Mucosa of gallbladder (tissue), 1 donor: ENCODE measurements around the gene PHTF2. TPM values are rescaled to one million over a fixed set of nuclear protein-coding genes. Genes with fewer than 3 reads are reported as not detected.

Experiments used
- DNase-seq: peaks from one replicate; pipeline ENCODE4 v3.0.0-alpha.2; 2020; ENCODE audit warnings: low spot score
- total RNA-seq: library from RNA; stranded (reverse); gene quantifications from one replicate; pipeline ENCODE4 v1.2.1, GENCODE V29; 2021
- donor health status: DM: no; HTN: no; CAD: no.

PHTF2 gene
- total RNA-seq, 1 donor from 2014 or later, result 11.3 TPM

DNA sequence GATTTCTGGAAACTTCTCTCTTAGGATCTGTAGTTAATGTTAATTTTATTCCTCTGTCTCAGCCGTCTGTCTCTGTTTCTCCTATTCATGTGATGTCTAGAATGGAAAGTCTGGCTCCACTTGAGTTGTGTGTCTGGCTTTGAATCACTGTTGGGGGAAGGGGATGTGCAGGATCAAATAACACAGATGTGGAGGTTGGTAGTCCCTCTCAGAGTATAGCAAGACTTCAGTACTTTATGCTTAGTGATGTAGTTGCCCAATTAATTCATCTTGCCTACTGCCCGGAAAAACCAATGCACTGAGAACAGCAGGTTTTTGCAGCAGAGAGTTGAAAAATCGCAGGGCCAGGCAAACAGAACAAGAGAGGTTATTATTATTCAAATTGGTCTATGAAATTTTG is 79.2 kb downstream of the PHTF2 start:
- DNase-seq, result no peak

DNA sequence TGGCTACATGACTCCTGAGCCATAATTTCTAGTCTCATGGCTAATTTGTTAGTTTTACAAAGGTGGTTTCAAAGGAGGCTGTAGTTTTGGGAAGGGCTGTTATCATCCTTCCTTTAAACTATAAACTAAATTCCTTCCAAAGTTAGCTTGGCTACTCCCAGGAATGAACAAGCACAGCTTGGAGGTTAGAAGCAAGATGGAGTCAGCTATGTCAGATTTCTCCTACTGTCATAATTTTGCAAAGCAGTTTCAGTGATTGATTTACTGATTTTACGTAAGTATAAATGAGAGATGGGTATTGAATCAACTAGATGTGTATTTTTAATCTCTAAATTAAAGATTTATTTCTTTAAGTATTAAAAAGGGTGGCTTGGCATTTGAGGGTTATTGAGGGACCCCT is 79.9 kb downstream of the PHTF2 start:
- no peak for DNase-seq

DNA sequence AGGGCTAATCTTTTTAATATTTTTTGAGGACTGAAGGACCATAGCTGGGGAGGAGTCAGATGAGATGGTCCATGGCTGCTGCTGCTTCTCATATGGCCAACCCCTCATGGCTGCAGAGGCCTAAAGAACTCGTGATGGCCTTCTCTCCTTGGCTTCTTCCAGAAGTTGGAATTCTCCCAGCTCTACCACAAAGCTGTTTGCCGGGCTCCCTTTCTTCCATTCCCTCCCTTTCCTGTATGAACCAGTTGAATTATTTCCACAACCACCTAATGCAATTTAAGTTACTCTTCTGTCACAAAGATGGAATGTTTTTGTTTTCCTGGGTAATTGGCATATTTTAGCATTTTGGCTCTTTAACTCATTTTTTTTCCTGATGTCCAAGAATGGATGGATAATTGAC is 80.7 kb downstream of the PHTF2 start:
- DNase-seq, result no peak

DNA sequence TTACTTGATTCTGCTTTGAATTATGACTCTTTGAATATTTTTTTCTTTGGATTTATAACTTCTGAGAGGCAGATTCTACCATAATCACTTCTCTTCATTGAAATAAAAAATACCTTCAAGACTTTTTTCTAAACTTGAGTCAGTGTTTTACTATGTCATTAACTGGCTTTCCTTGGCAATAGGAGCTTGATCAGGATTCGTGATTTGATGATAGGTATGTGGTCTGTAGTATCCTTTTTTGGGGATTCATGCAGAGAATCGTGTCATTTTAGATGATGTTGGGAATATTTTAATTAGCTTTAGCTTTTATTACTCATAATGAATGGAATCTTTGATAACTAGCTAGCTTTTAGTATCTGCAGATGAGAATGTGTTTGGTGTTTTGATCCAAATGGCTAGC is 83.3 kb downstream of the PHTF2 start:
- no peak for DNase-seq

DNA sequence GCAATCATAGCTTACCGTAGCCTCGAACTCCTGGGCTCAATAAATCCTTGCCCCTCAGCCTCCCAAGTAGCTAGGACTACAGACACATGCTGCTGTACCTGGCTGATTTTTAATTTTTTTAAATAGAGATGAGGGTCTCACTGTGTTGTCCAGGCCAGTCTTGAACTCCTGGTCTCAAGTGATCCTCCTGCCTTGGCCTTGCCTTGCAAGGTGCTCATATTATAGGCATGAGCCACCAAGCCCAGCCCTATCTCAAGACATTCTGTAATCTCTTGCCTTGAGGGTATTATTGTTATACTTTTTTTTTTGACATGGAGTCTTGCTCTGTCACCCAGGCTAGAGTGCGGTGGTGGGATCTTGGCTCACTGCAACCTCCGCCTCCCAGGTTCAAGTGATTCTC is 86.6 kb downstream of the PHTF2 start:
- no peak for DNase-seq

DNA sequence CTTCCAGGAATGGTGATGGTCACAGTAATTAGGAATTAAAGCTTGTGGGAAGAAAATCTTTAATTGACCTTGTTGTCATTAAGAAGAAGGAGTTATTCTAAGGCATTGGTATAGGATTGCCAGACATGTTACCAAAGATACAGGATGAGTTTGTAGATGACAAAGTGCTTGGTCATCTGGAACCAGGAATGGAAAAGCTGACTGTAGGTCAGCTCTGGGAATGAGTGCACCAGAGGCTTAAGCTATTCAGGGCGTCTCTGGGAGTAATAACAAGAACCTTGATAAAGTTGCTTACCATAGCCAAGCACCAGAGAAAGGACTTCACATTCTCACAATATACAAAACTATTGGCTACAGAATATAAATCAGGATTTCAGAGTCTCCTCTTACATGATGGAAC is 89.0 kb downstream of the PHTF2 start:
- no peak for DNase-seq

DNA sequence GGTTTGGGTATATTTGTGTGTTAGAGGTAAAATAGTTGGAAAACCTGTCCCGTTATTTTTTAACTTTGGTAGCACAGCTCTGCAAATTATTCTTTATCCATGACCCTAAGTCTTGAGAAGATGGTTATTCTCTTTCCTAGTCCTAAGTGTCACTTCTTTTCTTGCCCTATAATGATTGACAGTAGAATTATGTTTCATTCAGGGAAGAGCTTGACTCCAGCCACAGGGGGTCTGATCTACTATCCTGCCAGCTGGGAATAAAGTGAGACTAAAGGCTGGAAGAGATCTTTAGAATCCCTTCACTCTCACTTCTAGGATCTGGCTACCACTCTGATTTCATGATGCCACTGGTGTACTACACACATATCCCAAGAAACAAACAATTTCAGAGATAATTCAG is 90.4 kb downstream of the PHTF2 start:
- DNase-seq, result no peak

DNA sequence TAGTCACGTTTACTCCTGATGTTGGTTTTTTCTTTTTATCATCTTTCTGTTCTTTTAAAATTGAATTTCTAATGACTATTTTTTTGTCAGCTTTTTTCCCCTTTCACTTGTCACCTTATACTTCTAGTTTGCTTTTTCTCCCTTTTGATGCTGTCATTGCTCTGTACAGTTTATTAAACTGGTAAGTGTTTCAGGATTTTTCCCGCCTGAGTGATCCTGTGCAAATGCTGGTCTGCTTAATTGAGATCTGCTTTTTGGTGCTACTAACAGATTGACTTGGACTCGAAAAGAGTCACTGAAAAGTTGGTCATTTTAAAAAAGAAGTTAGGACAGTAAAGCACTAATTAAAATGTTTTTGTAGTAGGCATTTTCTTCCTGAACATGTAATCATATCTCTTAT is 95.2 kb downstream of the PHTF2 start:
- no peak for DNase-seq

DNA sequence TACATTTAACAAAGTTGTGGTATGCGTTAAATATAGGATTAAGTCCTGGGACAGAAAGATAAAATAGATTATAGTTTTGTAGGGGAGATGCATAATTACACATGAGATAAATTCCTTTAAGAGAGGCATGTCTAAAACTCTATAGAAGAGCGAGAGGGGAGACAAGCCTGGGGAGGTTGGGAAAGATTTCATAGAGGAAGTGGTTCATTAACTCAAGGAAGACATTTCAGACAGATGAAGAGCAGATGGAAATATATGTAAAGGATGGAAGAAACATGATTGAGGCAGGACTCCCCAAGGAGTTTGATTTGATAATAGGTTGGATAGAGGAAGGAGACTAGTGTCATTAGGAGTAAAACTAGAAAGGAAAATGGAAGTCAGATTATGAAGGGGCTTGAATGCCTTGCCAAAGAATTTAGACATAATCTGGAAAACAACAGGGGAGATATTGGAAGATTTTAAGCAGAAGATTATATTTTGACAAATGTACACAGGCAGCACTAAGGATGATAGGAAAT is 96.1 kb downstream of the PHTF2 start:
- DNase-seq, result no peak

DNA sequence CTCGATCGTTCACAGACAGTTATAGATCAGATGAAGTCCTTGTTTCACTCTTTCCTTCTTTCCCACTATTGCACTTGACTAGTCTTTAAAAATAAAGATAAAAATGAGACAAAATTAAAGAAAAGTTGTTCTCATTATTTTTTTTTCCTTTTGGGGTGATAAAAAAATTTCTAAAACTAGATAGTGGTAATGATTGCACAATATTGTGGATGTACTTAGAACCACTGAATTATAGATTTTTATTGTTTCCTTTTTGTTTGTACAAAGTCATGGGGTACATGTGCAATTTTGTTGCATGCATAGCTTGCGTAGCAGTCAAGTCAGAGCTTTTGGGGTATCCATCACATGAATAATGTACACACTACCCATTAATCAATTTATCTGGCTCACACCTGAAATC is 97.3 kb downstream of the PHTF2 start:
- DNase-seq, result no peak

DNA sequence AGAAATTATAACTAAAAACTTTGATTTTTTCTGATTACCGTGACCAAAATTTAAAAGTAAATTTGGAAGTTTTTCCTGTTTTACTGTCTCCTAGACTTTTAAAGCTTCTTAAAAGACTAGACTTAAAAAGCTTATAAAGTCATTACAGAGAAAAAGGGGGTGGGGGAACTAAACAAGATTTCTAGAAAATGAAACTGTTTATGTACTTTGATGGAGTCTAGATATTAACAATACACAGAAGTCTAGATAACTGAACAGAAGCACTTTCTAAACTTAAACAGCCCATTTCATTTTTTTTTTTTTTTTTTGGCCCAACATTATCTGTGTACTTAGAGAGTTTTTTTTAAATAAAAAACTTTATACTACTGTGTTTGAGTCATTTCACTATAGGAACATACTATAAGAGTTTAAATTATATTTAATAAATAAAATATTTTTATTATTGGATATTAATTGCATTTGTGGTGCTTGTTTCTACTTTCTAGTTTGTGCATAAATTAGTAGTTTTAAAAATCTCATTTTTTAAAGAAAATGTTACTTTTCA is 98.5 kb downstream of the PHTF2 start:
- no peak for DNase-seq

DNA sequence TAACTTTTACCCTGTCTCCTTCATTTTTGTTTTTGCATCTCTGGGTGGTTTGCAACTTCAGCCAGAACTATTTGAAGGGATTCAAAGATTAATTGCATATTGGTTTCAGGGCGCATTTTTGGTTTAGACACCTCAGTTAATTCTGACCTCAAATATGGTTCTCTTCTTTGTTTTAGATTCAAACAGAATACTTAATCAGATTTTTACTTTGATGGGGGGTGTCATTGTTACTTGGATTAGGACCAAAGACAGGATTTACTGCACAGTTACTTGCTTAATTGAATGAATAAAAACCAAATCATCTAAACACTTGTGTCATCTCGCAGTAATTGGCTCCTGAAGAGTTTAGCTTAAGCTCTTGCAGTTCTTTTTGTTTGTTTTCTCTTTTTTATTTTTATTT is 100.9 kb downstream of the PHTF2 start:
- no peak for DNase-seq

DNA sequence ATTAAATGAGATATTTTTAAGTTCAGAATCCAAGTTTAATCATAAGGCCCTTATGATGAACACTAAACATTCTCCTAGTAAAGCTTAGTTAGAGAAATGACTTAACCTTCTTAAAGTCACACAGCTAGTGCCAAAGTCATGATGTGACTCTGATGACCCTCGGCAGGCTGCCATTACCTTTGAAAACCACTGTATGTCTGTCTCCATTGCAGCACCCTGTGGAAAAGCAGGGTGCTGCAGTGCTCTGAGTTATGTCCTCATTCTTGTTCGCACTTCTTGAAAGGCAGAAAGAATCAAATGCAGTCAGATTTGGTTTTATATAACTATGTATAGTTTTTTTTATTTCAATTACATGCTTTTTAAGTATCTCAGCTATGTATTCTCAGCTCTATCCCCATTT is 105.0 kb downstream of the PHTF2 start:
- no peak for DNase-seq

DNA sequence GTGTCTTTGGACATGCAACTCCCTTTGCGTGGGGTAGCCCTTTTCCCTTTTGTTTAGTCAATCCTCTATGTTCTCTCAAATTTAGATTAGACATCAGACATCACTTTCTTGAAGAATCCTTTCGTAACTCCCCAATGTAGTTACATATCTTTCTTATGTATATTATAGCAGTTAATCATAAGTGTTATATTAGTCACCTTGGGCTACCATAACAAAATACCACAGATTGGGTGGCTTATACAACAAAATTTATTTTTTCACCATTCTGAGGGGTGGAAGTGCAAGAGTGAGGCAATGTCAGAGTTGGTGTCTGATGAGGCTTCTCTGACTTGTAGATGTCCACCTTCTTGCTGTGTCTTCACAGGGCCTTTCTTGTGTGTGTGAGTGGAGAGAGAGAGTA is 105.7 kb downstream of the PHTF2 start:
- DNase-seq, result no peak

DNA sequence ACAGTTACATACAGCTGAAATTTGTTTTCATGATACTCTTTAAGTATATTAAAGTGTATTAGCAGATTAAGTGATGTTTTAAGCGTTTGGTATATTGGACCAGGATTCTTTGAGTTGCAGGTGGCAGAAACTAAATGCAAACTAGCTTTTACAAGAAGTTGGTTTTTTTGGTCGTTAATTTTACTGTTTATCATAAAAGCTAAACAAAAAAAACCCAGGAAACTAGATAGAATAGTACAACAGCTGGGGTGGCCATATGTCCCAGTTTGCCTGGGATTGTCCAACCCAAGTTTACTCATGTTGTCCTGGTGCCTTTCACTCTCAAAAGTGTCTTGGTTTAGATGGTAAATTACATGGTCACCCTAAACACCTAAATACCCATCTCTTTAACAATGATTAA is 108.7 kb downstream of the PHTF2 start:
- no peak for DNase-seq

DNA sequence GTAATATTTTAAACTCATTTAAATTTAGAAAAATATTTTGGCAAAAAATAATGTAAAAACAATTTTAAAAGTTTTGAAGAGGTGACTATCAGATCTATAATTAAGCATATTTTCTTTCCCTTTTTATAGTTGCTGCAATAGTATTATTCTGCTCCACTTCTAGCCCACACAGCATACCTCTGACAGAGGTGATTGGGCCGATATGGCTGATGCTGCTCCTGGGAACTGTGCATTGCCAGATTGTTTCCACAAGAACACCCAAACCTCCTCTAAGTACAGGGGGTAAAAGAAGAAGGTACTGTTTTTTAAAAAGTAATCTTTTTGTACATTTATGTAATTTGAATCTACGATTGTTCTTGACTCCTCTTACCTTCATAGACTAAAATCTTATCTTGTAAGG is 110.1 kb downstream of the PHTF2 start:
- DNase-seq, result no peak

DNA sequence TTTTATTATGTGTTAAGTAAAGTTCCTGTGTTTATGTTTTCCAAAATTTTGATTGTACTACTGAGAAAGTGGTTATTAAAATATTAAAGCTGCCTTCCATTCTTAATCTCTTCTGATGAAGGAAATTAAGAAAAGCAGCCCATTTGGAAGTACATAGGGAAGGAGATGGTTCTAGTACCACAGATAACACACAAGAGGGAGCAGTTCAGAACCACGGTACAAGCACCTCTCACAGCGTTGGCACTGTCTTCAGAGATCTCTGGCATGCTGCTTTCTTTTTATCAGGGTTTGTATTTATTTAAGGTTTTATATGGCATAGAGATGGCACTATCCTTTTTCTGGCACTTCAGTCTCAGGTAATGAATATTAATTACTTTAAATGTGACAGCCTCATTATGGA is 111.6 kb downstream of the PHTF2 start:
- DNase-seq, result no peak

DNA sequence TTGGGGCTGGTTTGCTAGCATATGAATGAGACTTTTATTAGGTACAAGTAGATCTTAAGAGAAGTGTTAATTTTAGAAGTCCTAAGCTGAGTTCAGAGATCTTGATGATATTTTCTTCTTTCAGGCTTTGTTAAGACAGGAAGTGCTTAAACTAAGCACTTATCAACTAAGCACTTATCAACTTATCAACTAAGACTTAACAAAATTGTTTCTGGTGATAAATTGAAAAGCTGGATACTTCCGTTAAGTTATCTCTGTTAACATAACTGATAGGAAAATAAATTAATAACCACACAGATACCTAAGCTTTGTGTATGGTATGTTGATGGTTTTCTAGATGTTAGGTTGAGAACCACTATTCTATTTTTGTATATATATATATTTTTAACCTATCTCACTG is 113.7 kb downstream of the PHTF2 start:
- DNase-seq, result no peak

DNA sequence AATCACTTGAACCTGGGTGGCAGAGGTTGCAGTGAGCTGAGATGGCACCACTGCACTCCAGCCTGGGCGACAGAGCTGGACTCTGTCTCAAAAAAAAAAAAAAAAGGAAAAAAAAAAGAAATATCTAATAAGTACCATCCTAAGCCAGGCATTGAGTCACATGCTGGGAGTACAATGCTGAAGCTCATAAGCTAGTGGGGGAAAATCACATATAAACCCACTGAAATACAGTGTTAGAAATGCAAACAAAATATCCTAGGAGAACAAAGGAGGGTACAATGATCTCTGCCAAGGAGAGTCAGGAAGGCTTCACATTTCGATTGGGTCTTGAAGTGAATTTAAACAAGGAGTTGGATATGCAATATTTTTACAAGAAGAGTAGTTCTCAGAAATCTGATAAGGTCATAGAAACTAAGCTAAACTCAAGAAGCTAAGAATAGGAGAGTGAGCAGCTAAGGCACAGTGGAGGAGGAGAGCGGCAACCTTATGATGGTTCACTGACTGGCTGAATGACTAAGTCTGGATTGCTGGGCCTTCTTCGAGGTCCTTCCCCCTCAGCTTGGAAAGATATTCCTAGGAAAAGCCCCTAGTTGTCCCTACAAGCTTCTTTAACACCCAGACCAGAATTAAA is 115.5 kb downstream of the PHTF2 start:
- no peak for DNase-seq

DNA sequence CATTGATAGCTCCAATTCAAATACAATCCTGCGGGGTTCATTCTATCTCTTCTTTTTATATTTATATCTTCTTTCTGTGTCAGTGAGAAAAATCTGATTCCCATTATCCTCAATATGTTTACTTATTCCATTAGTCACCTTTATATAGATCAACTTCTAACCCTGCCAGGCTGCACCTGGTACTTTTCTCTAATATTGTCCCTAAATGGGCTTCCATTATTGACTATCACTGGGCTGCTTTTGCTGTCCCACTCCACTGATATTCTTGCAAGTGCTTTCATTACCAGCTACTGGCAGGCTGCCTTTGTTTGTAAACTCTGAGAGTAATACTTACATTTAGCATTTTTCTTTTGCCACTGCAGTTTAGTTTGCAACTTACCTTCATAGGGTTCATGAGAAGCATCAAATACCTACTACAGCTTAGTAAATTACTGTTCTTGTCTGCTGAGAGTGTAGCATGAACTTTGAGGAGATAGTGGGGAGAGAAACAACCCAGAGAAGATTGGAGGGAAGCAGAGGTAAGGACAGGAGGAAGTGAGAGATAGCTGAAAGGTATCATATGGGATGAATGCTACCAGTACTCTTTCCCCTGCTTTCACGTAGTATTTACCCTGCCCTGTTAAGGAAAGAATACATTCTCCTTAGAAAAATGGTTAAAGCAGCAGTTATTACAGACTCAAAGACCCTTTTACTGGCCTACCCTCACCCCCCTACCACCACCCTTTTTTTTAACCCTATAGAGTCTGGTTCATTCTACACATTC is 119.1 kb downstream of the PHTF2 start:
- DNase-seq, result no peak

DNA sequence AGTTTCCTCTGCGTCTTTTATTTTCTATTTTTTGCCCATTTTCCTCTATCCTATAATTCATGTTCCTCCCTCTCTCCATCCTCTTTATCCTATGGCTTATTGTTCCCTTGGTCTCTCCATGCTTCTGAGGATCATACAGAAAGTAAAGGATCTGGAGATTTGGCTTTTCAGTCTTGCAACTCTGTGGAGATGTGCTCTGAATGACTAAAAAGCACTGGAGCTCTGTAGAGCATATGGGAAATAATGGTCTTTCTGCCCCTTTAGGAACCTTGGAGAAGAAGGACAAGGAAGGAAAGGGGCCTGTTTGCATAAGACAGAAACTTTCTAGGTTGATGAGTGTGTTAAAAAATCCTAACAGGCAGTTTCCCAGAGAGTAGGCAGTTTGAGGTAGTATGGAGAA is 120.1 kb downstream of the PHTF2 start:
- no peak for DNase-seq

DNA sequence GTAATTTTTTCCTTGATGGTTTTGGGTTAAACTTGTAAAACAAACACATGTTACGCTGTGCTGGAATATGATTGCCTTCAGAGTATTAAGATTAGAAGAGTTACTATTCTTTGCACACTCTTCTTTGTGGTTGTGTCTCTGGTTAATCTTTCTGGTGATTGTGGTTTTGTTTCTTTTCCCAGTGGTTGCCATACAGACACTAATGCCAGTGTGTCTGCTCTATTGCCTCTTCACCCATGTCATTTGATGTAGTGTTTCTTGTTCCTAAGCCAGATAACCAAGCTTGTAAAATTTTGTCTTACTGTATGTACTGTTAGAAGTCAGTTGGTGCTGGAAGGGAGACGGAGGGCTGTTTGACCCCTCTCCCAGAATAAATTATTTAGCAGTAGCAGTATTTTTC is 124.8 kb downstream of the PHTF2 start:
- DNase-seq, result no peak

DNA sequence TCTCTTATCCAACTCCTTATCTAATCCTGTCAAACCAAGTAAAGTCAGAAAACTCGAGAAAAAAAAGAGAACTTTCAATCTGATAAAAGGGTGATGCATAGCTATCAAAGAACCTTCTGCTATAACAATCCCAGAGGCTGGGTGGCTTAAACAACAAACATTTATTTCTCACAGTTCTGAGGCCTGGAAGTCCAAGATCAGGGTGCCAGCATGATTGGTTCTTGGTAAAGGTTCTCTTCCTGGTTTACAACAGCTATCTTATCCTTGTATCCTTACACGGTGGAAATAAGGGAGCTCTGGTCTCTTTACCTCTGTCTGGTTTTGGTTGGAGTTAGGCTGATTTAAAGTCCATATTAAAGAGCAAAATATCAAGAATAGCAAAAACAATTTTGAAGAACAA is 131.9 kb downstream of the PHTF2 start:
- DNase-seq, result no peak
